Esophagus squamous epithelium (tissue), 4 donors: ENCODE data around the gene CTNNA3.

Experiments used
- POLR2A ChIP-seq, 4 donors: fragments of 450-650 bp; IDR thresholded peaks; one replicate each; pipeline ENCODE4 v1.6.1; 2017; ENCODE audit warnings: antibody characterized with exemption in 4 of 4, mild to moderate bottlenecking in 4 of 4, moderate library complexity in 3 of 4
- TF ChIP-seq, protein P1 (sequence below), 6 experiments: fragments of 450-650 bp in 4 of 6; fragments of 200-600 bp in 2 of 6; sonication (generic) in 2 of 6; IDR thresholded peaks; one replicate each; pipeline ENCODE4 v1.5.1; 2016 to 2019; ENCODE audit warnings: antibody characterized with exemption in 6 of 6, mild to moderate bottlenecking in 4 of 6, moderate library complexity in 4 of 6

DNA sequence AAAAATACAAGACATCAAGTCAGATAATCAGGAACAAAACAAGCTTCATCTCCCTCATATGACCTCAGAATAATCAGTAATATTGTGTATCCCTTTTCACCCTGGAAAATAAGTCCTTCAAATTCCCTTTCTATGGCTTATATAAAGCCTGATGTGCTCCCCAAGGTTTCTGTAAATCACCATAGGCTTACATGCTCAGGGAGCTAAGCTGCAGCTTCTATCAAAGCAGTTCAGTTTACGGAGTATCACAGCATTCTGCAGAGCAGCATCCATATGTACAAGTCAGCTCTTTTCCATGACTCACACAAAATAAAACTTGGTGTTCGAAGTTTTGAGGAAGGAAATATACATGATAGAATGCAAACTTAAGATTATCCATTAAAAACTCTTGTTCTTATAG, 544.5 kb downstream of the CTNNA3 start:
- TF ChIP-seq, protein P1, sequence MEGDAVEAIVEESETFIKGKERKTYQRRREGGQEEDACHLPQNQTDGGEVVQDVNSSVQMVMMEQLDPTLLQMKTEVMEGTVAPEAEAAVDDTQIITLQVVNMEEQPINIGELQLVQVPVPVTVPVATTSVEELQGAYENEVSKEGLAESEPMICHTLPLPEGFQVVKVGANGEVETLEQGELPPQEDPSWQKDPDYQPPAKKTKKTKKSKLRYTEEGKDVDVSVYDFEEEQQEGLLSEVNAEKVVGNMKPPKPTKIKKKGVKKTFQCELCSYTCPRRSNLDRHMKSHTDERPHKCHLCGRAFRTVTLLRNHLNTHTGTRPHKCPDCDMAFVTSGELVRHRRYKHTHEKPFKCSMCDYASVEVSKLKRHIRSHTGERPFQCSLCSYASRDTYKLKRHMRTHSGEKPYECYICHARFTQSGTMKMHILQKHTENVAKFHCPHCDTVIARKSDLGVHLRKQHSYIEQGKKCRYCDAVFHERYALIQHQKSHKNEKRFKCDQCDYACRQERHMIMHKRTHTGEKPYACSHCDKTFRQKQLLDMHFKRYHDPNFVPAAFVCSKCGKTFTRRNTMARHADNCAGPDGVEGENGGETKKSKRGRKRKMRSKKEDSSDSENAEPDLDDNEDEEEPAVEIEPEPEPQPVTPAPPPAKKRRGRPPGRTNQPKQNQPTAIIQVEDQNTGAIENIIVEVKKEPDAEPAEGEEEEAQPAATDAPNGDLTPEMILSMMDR (IDR thresholded peaks at IDR 0.05) = no peak
- TF ChIP-seq POLR2A (IDR thresholded peaks at IDR 0.05) = no peak
